Muscle layer of duodenum (tissue), 2 donors: ENCODE results near the gene ABCA1.
A peak's percentile ranks its signal among the peaks of the same experiment; 100 is the strongest.

Experiments
- H3K27ac ChIP-seq: one replicate; pipeline ENCODE4 v1.7.0; 2013; ENCODE audit warnings: mild to moderate bottlenecking, low read length
- H3K27me3 ChIP-seq: one replicate; pipeline ENCODE4 v1.7.0; 2013; ENCODE audit warnings: low read depth, mild to moderate bottlenecking, control low read depth, low read length
- H3K36me3 ChIP-seq, 2 donors: one replicate each; pipeline ENCODE4 v1.7.0; 2013; ENCODE audit warnings: low read length in 2 of 2, control low read depth in 1 of 2, mild to moderate bottlenecking in 1 of 2; ENCODE audit not compliant: insufficient read depth in 2 of 2, control insufficient read depth in 1 of 2
- H3K4me1 ChIP-seq, 2 donors: one replicate each; pipeline ENCODE4 v1.7.0; 2013; ENCODE audit warnings: low read length in 2 of 2, mild to moderate bottlenecking in 2 of 2, control low read depth in 1 of 2, moderate library complexity in 1 of 2; ENCODE audit not compliant: insufficient read depth in 2 of 2, control insufficient read depth in 1 of 2
- H3K4me3 ChIP-seq, 2 donors: one replicate each; pipeline ENCODE4 v1.7.0; 2013; ENCODE audit warnings: low read length in 2 of 2, low read depth in 1 of 2, mild to moderate bottlenecking in 1 of 2
- H3K9me3 ChIP-seq, 2 donors: one replicate each; pipeline ENCODE4 v1.7.0; 2013; ENCODE audit warnings: low read length in 2 of 2, control low read depth in 1 of 2, mild to moderate bottlenecking in 1 of 2; ENCODE audit not compliant: control insufficient read depth in 1 of 2
- donor health status: healthy.

ABCA1 gene

DNA sequence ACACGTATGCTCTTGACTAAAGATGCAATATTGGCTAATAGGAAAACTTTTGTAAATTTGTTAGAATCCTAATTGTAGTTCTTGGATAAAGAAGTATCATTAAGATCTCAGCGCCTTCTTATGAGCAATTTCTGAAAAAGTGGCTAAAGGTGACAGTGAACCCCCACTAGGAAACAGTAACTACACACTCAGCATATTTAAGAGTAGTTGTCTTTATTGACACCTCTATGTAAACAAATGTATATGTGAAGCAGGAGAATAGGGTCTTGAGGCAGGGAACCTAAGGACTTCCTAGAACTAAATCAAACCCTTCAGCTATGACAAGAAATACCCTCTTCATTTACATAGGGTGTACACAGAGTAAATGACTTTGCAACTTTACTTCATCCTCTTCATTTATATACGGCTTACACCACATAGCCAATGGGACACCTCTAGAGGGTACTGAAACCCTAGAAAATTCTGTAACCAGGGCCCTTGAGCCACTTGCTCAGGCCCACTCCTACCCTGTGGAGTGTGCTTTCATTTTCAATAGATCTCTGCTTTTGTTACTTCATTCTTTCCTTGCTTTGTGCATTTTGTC, 177.7 kb downstream of the ABCA1 start:
- Histone ChIP-seq H3K4me1 (peaks cover 5 to 14% of the 10 kb centered on the region in 2 donors), H3K27me3 (no peaks in the 10 kb centered on the region), H3K4me3 (no peak overlapping the region), H3K27ac (no peak overlapping the region), H3K9me3 (no peaks in the 10 kb centered on the region), H3K36me3 (peaks cover 13 to 22% of the 10 kb centered on the region in 2 donors)

DNA sequence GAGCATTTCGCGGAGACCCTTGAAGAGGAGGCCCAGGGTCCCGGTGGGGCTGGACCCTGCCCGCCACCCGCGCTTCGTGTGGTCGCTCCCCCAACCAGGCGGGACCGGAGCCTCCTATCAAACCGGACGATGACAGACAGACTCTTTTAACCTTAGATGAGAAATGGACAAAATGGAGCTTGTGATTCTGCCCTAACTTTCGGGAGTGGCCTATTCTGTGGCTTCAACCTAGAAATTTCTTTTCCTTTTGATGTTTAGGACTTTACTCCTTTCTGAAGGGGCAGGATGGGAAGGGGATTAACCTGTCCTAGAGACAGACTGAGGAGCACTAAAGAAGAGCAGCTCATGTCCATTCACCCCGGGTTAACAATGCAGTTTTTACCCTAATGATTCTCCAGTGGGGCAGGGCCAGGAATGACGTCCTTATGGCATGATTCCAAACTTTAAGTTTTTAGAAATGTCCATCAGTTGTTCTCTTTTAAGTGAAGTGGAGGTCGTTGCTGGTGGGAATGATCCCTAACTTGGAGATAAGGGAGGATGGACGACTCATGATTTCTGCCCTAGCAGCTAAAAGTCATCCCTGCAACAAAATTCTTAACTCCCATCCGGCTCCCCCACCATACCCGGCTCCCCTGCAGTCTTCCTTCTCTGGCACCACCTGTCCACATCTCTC, 179.5 kb downstream of the ABCA1 start:
- Histone ChIP-seq H3K4me3 (peak overlapping the region; percentile 86 to 96), H3K9me3 (no peaks in the 10 kb centered on the region), H3K27me3 (no peaks in the 10 kb centered on the region), H3K36me3 (peaks cover 9 to 15% of the 10 kb centered on the region in 2 donors), H3K4me1 (peaks cover 5 to 14% of the 10 kb centered on the region in 2 donors), H3K27ac (peak overlapping the region; percentile 87)

DNA sequence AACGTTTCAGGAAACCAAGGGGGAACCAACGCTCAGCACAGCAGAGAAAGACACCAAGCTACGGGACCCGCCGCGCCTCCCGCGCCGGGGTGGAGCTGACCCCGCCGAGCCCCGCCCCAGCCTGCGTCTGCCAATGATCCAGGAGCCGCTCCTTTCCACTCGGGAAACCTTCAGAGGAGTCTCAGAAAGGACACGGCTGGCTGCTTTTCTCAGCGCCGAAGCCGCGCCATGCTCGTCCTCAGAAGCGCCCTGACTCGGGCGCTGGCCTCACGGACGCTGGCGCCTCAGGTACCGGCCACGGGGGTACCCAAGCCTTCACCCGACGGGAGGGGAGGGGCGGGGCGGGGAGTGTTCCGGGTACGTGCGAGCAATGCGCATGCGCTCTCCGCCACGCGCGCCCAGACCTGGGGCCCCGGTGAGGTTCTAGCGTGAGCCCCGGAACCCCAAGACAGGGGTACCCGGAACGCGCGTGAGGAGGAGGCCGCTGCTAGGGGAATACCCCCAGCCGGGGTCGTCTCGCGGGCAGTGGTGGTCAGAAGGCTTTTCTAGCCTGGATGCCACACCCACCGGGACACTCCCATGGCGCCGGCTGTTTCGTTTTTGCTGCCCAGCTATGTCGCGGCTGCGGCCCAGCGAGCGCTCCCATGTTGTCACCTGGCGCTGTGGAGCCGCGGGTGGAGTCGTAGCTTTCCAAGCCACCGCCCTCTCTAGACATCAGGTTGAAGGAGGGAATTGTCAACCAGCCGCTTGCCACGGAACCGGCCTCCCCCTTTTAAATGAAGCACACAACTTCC, 180.2 kb downstream of the ABCA1 start, which contains the start of gene NIPSNAP3A:
NIPSNAP3A (plus strand) TSS at position 119 of the 794 bp plus-strand sequence; CDS start at position 229, 110 bp downstream.
- Histone ChIP-seq H3K36me3 (peaks cover 9 to 11% of the 10 kb centered on the region in 2 donors), H3K9me3 (no peaks in the 10 kb centered on the region), H3K27ac (peak within 1 kb of the TSS; percentile 87), H3K4me1 (peaks cover 5 to 14% of the 10 kb centered on the region in 2 donors), H3K27me3 (no peaks in the 10 kb centered on the region), H3K4me3 (peak within 1 kb of the TSS; percentile 86 to 96)

DNA sequence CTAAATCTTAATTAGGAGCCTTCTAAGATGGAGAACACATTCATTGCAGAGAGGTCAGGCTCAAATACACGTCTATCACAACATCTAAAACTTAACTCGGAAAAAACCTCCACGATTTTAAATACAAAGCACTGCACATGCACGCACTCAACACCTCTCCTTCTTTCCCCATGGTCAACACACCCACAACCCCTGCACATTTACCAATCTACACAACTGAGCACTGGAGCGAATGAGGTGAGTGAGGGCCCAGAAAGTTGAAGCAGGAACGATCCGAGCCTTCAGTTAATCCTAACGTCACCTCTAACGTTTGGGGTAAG, 180.8 kb downstream of the ABCA1 start:
- Histone ChIP-seq H3K9me3 (no peaks in the 10 kb centered on the region), H3K4me3 (peak overlapping the region; percentile 86 to 96), H3K36me3 (peaks cover 5 to 7% of the 10 kb centered on the region in 2 donors), H3K27ac (peak overlapping the region; percentile 87), H3K27me3 (no peaks in the 10 kb centered on the region), H3K4me1 (peaks cover 5 to 14% of the 10 kb centered on the region in 2 donors)

DNA sequence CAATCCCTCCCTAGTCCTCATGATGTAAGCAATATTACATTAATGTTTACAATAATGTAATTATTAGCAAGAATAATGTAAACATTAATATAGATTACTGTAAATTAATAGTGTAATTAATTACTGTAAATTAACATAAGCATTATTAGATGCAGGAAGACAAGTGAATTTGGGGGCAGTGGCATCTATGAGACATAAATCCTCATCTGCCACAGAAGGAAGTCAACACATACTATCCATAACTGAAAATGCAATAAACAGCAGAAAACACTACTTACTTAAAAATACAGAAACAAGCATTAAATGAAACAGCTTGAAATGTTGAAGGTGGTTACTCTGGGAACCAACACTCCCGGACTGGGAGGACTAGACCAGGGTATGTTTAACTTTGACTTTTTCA, 181.2 kb downstream of the ABCA1 start:
- Histone ChIP-seq H3K4me1 (peaks cover 5 to 14% of the 10 kb centered on the region in 2 donors), H3K27me3 (no peaks in the 10 kb centered on the region), H3K27ac (peak overlapping the region; percentile 87), H3K4me3 (peak overlapping the region; percentile 86 to 96), H3K9me3 (no peaks in the 10 kb centered on the region), H3K36me3 (peaks cover under 1 to 4% of the 10 kb centered on the region in 2 donors)

DNA sequence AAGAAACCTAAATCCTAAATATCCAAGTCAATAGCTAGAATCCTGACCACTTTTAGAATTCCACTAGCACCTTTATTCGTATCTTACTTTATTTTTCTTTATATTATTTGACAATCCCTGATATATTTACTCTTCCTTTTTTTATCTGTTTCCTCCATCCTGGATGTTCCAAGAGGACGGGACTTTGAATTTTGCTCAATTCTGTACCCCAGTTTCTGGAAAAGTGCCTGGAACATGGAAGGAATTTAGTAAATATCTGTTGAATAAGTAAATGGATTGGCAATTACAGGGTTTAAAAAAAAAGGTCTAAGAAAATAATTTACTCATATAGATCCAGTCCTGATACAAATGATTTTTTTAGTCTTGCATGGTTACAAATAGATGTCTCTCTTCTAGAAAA, 181.7 kb downstream of the ABCA1 start:
- Histone ChIP-seq H3K27ac (no peak overlapping the region), H3K9me3 (no peaks in the 10 kb centered on the region), H3K36me3 (no peaks in the 10 kb centered on the region), H3K27me3 (no peaks in the 10 kb centered on the region), H3K4me1 (peaks cover 5 to 14% of the 10 kb centered on the region in 2 donors), H3K4me3 (no peak overlapping the region)

DNA sequence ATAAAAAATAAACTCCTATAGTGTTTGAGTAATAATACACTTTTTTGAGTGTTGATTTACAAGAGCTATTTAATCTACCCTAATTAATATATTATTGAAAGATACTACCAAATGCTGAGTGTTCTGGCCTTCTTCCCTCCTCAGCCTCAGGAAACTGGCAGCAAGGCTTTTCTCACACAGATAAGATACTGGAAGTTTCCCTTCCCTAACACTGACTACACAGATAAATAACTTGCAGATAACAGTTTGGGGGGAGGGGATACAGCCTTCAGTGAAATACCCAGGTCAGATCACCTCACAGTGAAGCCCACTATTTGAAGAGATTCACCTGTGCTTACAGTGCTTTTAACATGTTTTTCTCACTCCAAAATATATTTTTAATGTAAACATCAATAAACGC, 182.1 kb downstream of the ABCA1 start:
- Histone ChIP-seq H3K36me3 (no peaks in the 10 kb centered on the region), H3K27me3 (no peaks in the 10 kb centered on the region), H3K4me1 (peaks cover 5 to 14% of the 10 kb centered on the region in 2 donors), H3K27ac (no peak overlapping the region), H3K9me3 (no peaks in the 10 kb centered on the region), H3K4me3 (no peak overlapping the region)

DNA sequence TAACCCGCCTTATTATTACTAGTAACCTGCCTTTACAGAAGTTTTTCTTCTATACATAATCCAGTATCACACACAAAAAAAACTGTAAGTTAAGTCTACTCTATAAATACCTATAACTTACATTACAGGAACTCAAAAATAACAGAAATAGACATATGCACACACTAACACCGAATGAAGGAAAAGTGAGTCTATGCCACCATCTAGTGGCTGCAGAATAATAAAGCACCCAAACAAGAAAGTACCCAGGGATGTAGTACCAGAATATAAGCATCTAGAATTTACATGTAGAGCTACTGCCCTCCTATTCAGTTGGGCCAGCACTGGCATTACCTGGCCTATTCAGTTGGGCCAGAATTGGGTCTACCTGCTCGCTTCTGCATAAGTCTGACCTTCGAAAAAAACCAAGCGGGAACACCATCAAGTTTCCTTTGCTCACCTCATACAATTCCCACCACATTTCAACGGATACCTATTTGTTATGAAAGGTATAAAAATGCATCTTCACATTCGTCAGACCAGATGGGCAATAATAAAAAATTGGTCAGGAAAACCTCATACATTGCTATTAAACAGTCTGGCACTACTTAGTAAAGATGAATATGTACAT, 184.5 kb downstream of the ABCA1 start:
- Histone ChIP-seq H3K9me3 (no peaks in the 10 kb centered on the region), H3K27ac (no peak overlapping the region), H3K36me3 (no peaks in the 10 kb centered on the region), H3K4me3 (no peak overlapping the region), H3K27me3 (no peaks in the 10 kb centered on the region), H3K4me1 (peaks cover under 1 to 7% of the 10 kb centered on the region in 2 donors)

DNA sequence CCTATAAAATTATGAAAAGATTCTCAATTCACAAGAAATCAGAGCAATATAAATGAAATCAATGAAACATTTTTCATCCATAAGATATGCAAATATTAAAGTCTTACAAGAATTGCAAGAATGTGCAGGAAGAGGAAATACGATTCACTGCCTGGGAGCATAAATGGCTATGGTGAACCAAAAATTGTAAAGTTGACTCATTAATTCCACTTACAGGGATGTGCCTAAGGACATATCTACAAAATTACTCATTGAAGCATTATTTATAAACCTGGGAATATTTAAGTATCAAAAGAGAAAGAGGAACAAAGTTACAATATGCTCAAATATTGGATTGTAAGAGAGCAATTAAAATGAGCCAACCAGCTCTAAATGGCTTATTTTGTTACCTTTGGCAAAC, 187.3 kb downstream of the ABCA1 start:
- H3K4me1 ChIP-seq: no peaks in the 10 kb centered on the region
- H3K9me3 ChIP-seq: no peaks in the 10 kb centered on the region
- no peak overlapping the region for H3K4me3 ChIP-seq
- no peaks in the 10 kb centered on the region for H3K27me3 ChIP-seq
- H3K36me3 ChIP-seq: no peaks in the 10 kb centered on the region
- no peak overlapping the region for H3K27ac ChIP-seq

DNA sequence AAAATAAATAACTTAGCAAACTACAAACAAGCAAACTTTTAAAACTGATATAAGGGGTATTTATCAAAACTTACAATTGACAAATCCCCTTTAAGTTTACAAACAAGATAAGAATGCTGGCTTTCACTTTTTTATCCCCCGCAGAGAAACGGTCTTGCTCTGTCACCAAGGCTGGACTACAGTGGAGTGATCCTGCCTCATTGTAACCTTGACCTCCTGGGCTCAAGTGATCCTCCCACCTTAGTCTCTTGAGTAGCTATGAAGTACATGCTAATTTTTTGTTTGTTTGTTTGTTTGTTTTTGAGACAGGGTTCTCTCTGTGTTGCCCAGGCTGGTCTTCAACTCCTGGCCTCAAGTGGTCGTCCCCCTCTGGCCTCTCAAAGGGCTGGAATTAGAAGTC, 189.5 kb downstream of the ABCA1 start:
- Histone ChIP-seq H3K9me3 (no peaks in the 10 kb centered on the region), H3K4me3 (no peak overlapping the region), H3K4me1 (no peaks in the 10 kb centered on the region), H3K27me3 (no peaks in the 10 kb centered on the region), H3K27ac (no peak overlapping the region), H3K36me3 (no peaks in the 10 kb centered on the region)
